Hindlimb muscle (tissue), 1 donor: ENCODE results near the gene SFXN4. TPM values are rescaled to one million over a fixed set of nuclear protein-coding genes. Genes with fewer than 3 reads are reported as not detected.
A peak's percentile ranks its signal among the peaks of the same experiment; 100 is the strongest.
"Not testable (repeated sequence)": the region's sequence is repeated elsewhere in the genome, so short reads cannot be mapped to it uniquely, and the experiment has no call there.

Experiments
- DNase-seq: peaks from one replicate; pipeline ENCODE4 v3.0.0-alpha.2; 2013
- polyA plus RNA-seq: library from polyadenylated mRNA; unstranded; fragments of 120-200 nt; gene quantifications from one replicate; pipeline ENCODE4 v1.2.1, GENCODE V29; 2013; ENCODE audit not compliant: insufficient read length

Gene SFXN4
- polyA plus RNA-seq, 1 donor, result 24.2 TPM

GRCh38 chr10:119107106-119107505 is 58.4 kb downstream of the SFXN4 start:
- not testable (repeated sequence) for DNase-seq

- not testable (repeated sequence) for DNase-seq
Measured at GRCh38 chr10:119105899-119106298, 59.6 kb downstream of the SFXN4 start.

GRCh38 chr10:119105155-119105554 is 60.4 kb downstream of the SFXN4 start:
- DNase-seq, result no peak

- DNase-seq, result no peak
Measured at GRCh38 chr10:119104654-119105015, 60.9 kb downstream of the SFXN4 start.

GRCh38 chr10:119103903-119104653 is 61.4 kb downstream of the SFXN4 start, which contains the start of gene DENND10:
Gene DENND10 (plus strand): TSS chr10:119104113. CDS start chr10:119104143, 30 bp downstream.
- peak; percentile 81 for DNase-seq

- no peak for DNase-seq
Measured at GRCh38 chr10:119103241-119103902, 62.1 kb downstream of the SFXN4 start.

- no peak for DNase-seq
Measured at GRCh38 chr10:119101366-119102098, 64.0 kb downstream of the SFXN4 start.

- DNase-seq, result no peak
Measured at GRCh38 chr10:119100434-119101238, 64.9 kb downstream of the SFXN4 start.

GRCh38 chr10:119098576-119098975 is 66.9 kb downstream of the SFXN4 start:
- no peak for DNase-seq

GRCh38 chr10:119096641-119097415 is 68.7 kb downstream of the SFXN4 start:
- DNase-seq, result not testable (repeated sequence)

- no peak for DNase-seq
Measured at GRCh38 chr10:119095640-119096039, 69.9 kb downstream of the SFXN4 start.

GRCh38 chr10:119090968-119091367 is 74.5 kb downstream of the SFXN4 start:
- DNase-seq, result no peak

Other genes with a start within 250 kb of the SFXN4 start
- 6.0 TPM for gene NANOS1, start 136.0 kb downstream of the SFXN4 start, polyA plus RNA-seq
- gene EIF3A, start 84.9 kb downstream of the SFXN4 start, polyA plus RNA-seq, result 141 TPM
- 28.2 TPM for gene DENND10, start 61.6 kb downstream of the SFXN4 start, polyA plus RNA-seq
- gene PRDX3, start 13.1 kb upstream of the SFXN4 start, polyA plus RNA-seq, result 124 TPM
- gene GRK5, start 41.9 kb upstream of the SFXN4 start, polyA plus RNA-seq, result 19.1 TPM